ENCODE data around the gene ANAPC15. TPM values are rescaled to one million over a fixed set of nuclear protein-coding genes. Genes with fewer than 3 reads are reported as not detected.

Gene ANAPC15
- total and polyA plus RNA-seq, 2 of the 13 experiments (the other 11 are each of a cell fraction or from before 2014, with no cell fraction given) = 18.8 to 25.7 TPM

DNA sequence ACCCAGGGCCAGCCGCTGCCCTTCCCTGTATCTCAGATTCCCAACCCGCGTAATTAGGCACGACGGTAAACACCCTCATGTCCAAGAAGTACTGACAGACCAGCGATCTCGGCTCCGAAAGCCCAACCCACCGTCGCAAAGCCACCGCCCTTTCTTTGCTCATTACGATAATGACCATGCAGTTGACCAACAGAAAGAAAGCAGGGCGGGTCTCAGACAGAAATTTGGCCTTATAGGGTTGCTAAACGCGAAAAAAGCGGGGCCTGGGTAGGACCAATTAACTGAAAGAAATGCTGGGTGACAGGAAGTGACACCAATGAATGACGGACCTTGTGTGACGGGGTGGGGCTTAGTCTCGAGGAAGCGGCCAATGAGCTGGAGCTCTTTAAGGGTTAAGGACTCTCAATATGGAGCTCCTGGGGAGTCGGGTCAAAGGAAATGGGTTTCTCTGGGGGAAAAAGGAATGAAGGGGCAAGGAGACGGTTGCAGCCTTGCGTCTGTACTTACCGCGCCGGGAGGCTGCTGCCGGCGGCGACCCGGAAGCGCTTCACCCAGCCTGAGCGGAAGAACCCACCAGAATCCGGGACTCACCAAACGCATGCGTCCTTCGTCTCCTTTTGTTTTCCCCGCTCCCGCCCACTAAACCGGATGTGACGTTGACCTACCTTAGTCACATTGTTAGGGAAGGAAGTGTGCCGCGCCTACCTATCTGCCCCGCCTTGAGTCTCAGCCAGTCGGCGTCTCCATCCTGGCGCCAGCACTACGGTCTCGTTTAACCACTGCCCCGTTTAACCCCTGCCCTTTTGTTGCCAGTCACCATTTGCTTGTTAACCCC is at the start of gene ANAPC15 (continued):
- peak; percentile 94 for TF ChIP-seq CREM (IDR thresholded peaks at IDR 0.05)
- TF ChIP-seq CREM (CRISPR knock-in tag; IDR thresholded peaks at IDR 0.05) = no peak
- peak; percentile 94 for TF ChIP-seq YEATS2 (CRISPR knock-in tag; IDR thresholded peaks at IDR 0.05; ENCODE audit: borderline replicate concordance)
- TF ChIP-seq, protein P1, sequence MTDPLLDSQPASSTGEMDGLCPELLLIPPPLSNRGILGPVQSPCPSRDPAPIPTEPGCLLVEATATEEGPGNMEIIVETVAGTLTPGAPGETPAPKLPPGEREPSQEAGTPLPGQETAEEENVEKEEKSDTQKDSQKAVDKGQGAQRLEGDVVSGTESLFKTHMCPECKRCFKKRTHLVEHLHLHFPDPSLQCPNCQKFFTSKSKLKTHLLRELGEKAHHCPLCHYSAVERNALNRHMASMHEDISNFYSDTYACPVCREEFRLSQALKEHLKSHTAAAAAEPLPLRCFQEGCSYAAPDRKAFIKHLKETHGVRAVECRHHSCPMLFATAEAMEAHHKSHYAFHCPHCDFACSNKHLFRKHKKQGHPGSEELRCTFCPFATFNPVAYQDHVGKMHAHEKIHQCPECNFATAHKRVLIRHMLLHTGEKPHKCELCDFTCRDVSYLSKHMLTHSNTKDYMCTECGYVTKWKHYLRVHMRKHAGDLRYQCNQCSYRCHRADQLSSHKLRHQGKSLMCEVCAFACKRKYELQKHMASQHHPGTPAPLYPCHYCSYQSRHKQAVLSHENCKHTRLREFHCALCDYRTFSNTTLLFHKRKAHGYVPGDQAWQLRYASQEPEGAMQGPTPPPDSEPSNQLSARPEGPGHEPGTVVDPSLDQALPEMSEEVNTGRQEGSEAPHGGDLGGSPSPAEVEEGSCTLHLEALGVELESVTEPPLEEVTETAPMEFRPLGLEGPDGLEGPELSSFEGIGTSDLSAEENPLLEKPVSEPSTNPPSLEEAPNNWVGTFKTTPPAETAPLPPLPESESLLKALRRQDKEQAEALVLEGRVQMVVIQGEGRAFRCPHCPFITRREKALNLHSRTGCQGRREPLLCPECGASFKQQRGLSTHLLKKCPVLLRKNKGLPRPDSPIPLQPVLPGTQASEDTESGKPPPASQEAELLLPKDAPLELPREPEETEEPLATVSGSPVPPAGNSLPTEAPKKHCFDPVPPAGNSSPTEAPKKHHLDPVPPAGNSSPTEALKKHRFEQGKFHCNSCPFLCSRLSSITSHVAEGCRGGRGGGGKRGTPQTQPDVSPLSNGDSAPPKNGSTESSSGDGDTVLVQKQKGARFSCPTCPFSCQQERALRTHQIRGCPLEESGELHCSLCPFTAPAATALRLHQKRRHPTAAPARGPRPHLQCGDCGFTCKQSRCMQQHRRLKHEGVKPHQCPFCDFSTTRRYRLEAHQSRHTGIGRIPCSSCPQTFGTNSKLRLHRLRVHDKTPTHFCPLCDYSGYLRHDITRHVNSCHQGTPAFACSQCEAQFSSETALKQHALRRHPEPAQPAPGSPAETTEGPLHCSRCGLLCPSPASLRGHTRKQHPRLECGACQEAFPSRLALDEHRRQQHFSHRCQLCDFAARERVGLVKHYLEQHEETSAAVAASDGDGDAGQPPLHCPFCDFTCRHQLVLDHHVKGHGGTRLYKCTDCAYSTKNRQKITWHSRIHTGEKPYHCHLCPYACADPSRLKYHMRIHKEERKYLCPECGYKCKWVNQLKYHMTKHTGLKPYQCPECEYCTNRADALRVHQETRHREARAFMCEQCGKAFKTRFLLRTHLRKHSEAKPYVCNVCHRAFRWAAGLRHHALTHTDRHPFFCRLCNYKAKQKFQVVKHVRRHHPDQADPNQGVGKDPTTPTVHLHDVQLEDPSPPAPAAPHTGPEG (CRISPR knock-in tag; IDR thresholded peaks at IDR 0.05) = 0 out of 2 replicates have a peak, but pooled peaks have one; percentile 13
- 0 out of 2 replicates have a peak, but pooled peaks have one; percentile 49 for TF ChIP-seq ZNF556 (CRISPR knock-in tag; IDR thresholded peaks at IDR 0.05; ENCODE audit: borderline replicate concordance)
- TF ChIP-seq ZNF597 (CRISPR knock-in tag; IDR thresholded peaks at IDR 0.05) = no peak
- 0 out of 2 replicates have a peak, but pooled peaks have one; percentile 46 for TF ChIP-seq ZNF367 (CRISPR knock-in tag; IDR thresholded peaks at IDR 0.05; ENCODE audit: borderline replicate concordance)
- TF ChIP-seq CCDC6 (CRISPR knock-in tag; IDR thresholded peaks at IDR 0.05) = peak; percentile 68; the same call in 1 of the 2 replicates
- TF ChIP-seq MAX (IDR thresholded peaks at IDR 0.05) = peak; percentile 87
- TF ChIP-seq KLF16 (CRISPR knock-in tag; IDR thresholded peaks at IDR 0.05) = peak in 1 of 2 experiments; percentile 52; a peak in 1 of 4 replicates
- no peak for TF ChIP-seq ZNF768 (CRISPR knock-in tag; IDR thresholded peaks at IDR 0.05)
- no peak for TF ChIP-seq ATAD3A (CRISPR knock-in tag; IDR thresholded peaks at IDR 0.05)
- TF ChIP-seq, protein P2, sequence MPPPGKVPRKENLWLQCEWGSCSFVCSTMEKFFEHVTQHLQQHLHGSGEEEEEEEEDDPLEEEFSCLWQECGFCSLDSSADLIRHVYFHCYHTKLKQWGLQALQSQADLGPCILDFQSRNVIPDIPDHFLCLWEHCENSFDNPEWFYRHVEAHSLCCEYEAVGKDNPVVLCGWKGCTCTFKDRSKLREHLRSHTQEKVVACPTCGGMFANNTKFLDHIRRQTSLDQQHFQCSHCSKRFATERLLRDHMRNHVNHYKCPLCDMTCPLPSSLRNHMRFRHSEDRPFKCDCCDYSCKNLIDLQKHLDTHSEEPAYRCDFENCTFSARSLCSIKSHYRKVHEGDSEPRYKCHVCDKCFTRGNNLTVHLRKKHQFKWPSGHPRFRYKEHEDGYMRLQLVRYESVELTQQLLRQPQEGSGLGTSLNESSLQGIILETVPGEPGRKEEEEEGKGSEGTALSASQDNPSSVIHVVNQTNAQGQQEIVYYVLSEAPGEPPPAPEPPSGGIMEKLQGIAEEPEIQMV (CRISPR knock-in tag; IDR thresholded peaks at IDR 0.05; ENCODE audit: low read depth) = 0 out of 2 replicates have a peak, but pooled peaks have one; percentile 56
- TF ChIP-seq KAT7 (CRISPR knock-in tag; IDR thresholded peaks at IDR 0.05; ENCODE audit: borderline replicate concordance) = peak; percentile 18; the same call in 1 of the 2 replicates
- TF ChIP-seq ZC3H4 (CRISPR knock-in tag; IDR thresholded peaks at IDR 0.05; ENCODE audit: borderline replicate concordance) = 0 out of 2 replicates have a peak, but pooled peaks have one; percentile 11
- TF ChIP-seq ZKSCAN5 (CRISPR knock-in tag; IDR thresholded peaks at IDR 0.05) = no peak
- TF ChIP-seq TFDP1 (CRISPR knock-in tag; IDR thresholded peaks at IDR 0.05; ENCODE audit: borderline replicate concordance) = peak; percentile 86
- no peak for TF ChIP-seq CAMTA2 (CRISPR knock-in tag; IDR thresholded peaks at IDR 0.05; ENCODE audit: borderline replicate concordance)
- peak; percentile 76 for TF ChIP-seq ZFY (CRISPR knock-in tag; IDR thresholded peaks at IDR 0.05)
